GM18861 (cell line): Measurements from ENCODE around the gene CENPN.
A peak's percentile ranks its signal among the peaks of the same experiment; 100 is the strongest.

Experiments
- ATAC-seq: cut with Tn5 transposase; IDR thresholded peaks from one replicate; pipeline ENCODE4 v1.9.1; 2021; ENCODE audit not compliant: unreplicated experiment

The CENPN gene

GRCh38 chr16:81077076-81077940, 70.3 kb downstream of the CENPN start, which contains the start of gene C16orf46:
Gene C16orf46, minus strand, starts transcription at chr16:81077238. Its CDS starts 13,283 bp downstream, at chr16:81063955.
- ATAC-seq, result peak; percentile 94

GRCh38 chr16:81080233-81080632, 73.2 kb downstream of the CENPN start:
- ATAC-seq, result no peak

DNA sequence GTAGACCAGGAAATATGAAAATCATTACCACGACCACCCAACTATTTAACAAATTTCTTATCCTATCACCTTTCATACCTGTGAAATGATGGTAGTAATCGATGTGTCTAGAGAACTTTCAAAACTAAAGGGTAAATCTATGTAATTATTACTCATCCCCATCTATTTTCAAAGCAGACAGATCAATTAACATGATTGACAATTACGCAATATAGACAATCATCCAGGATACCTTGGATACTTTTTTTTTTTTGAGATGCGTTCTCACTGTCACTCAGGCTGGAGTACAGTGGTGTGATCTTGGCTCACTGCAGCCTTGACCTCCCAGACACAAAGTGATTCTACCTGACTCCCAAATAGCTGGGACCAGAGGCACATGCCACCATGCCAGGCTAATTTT, 74.0 kb downstream of the CENPN start:
- ATAC-seq, result no peak
